Testis (tissue), 3 donors: ENCODE measurements around the gene PLA2G3. TPM values are rescaled to one million over a fixed set of nuclear protein-coding genes. Genes with fewer than 3 reads are reported as not detected.

Experiments
- DNase-seq: peaks from one replicate; pipeline ENCODE4 v3.0.0-alpha.2; 2019
- H3K27ac ChIP-seq, 2 donors: fragments of 200-600 bp; sonication (generic); one replicate each; pipeline ENCODE4 v1.5.1; 2019
- H3K27me3 ChIP-seq: fragments of 200-600 bp; sonication (generic); one replicate; pipeline ENCODE4 v1.5.1; 2019
- H3K36me3 ChIP-seq: fragments of 200-600 bp; sonication (generic); one replicate; pipeline ENCODE4 v1.5.1; 2017; ENCODE audit warnings: low read depth; ENCODE audit errors: missing control alignments
- H3K4me1 ChIP-seq: fragments of 200-600 bp; sonication (generic); one replicate; pipeline ENCODE4 v1.5.1; 2019
- H3K4me3 ChIP-seq, 2 donors: fragments of 200-600 bp; sonication (generic); one replicate each; pipeline ENCODE4 v1.5.1; 2017 to 2019
- H3K9me3 ChIP-seq: fragments of 200-600 bp; sonication (generic); one replicate; pipeline ENCODE4 v1.5.1; 2017
- CTCF ChIP-seq, 3 experiments: fragments of 450-650 bp in 2 of 3; fragments of 200-600 bp in 1 of 3; sonication (generic) in 1 of 3; IDR thresholded peaks; one replicate each; pipeline ENCODE4 v1.5.1; 2016 to 2019; ENCODE audit warnings: antibody characterized with exemption in 3 of 3, mild to moderate bottlenecking in 2 of 3, moderate library complexity in 1 of 3
- POLR2A ChIP-seq: fragments of 450-650 bp; IDR thresholded peaks from one replicate; pipeline ENCODE4 v1.6.1; 2017; ENCODE audit warnings: antibody characterized with exemption, mild to moderate bottlenecking, moderate library complexity
- WGBS, 2 donors: methylation state at CpG; one replicate each; pipeline ENCODE4 v1.1.5; 2018; 5-methylcytosine and 5-hydroxymethylcytosine counted together
- intact Hi-C: fragments of 100-400 bp; cut with DNase I; formaldehyde crosslinking; loops from one replicate; pipeline ENCODE4 v1.15.1; 2023; ENCODE audit warnings: low total_unique reads
- polyA plus RNA-seq: library from polyadenylated mRNA; stranded (reverse); fragments of 350-450 nt; fragmentation: Illumina TruSeq; extraction: RNeasy Lipid Tissue Mini Kit (QIAGEN cat#74804); gene quantifications from one replicate; pipeline ENCODE4 v1.2.3, GENCODE V29; 2014; ENCODE audit warnings: low read depth, low replicate concordance; ENCODE audit not compliant: insufficient read depth
- total RNA-seq, 2 donors: library from RNA; depleted of rRNA; stranded (reverse); fragments of >200 nt; gene quantifications; one replicate each; pipeline ENCODE4 v1.2.3, GENCODE V29; 2016

The PLA2G3 gene
- total and polyA plus RNA-seq, 3 donors from 2014 or later, result 0.44 to 0.68 (median 0.55) TPM

GRCh38 chr22:31126869-31127175, 13.5 kb downstream of the PLA2G3 start:
- H3K27ac ChIP-seq, result no peak overlapping the region
- TF ChIP-seq CTCF (IDR thresholded peaks at IDR 0.05) (no peak), POLR2A (no peak)
- WGBS, 2 donors, result 92 to 93% methylated on average over 9 to 13 of the region's 13 CpGs
- no peaks in the 10 kb centered on the region for H3K27me3 ChIP-seq
- intact Hi-C loops, result no loop called here
- DNase-seq, result no peak
- H3K9me3 ChIP-seq, result no peaks in the 10 kb centered on the region
- no peaks in the 10 kb centered on the region for H3K36me3 ChIP-seq
- peaks cover 7% of the 10 kb centered on the region for H3K4me1 ChIP-seq
- H3K4me3 ChIP-seq, result no peak overlapping the region

- 91 to 100% methylated on average over 1 to 22 of the region's 22 CpGs for WGBS, 2 donors
- H3K9me3 ChIP-seq, result no peaks in the 10 kb centered on the region
- H3K4me1 ChIP-seq, result peaks cover 7% of the 10 kb centered on the region
- no peaks in the 10 kb centered on the region for H3K36me3 ChIP-seq
- no peak overlapping the region for H3K27ac ChIP-seq
- H3K4me3 ChIP-seq, result no peak overlapping the region
- no peaks in the 10 kb centered on the region for H3K27me3 ChIP-seq
- DNase-seq, result no peak
- TF ChIP-seq POLR2A (no peak), CTCF (IDR thresholded peaks at IDR 0.05) (no peak)
- intact Hi-C loops, result no loop called here
Measured at GRCh38 chr22:31126128-31126868, 14.0 kb downstream of the PLA2G3 start.

GRCh38 chr22:31125521-31126117, 14.7 kb downstream of the PLA2G3 start:
- TF ChIP-seq POLR2A (no peak), CTCF (IDR thresholded peaks at IDR 0.05) (no peak)
- 85 to 93% methylated on average over 12 of the region's 12 CpGs for WGBS, 2 donors
- Histone ChIP-seq H3K9me3 (no peaks in the 10 kb centered on the region), H3K27ac (no peak overlapping the region), H3K4me3 (no peak overlapping the region), H3K36me3 (no peaks in the 10 kb centered on the region), H3K27me3 (no peaks in the 10 kb centered on the region), H3K4me1 (peaks cover 7% of the 10 kb centered on the region)
- no peak for DNase-seq
- intact Hi-C loops, result no loop called here

- TF ChIP-seq POLR2A (no peak), CTCF (IDR thresholded peaks at IDR 0.05) (no peak)
- DNase-seq, result no peak
- H3K4me3 ChIP-seq, result no peak overlapping the region
- H3K36me3 ChIP-seq, result no peaks in the 10 kb centered on the region
- no peaks in the 10 kb centered on the region for H3K9me3 ChIP-seq
- H3K27me3 ChIP-seq, result no peaks in the 10 kb centered on the region
- H3K4me1 ChIP-seq, result peaks cover 7% of the 10 kb centered on the region
- intact Hi-C loops, result no loop called here
- no peak overlapping the region for H3K27ac ChIP-seq
- 79 to 89% methylated on average over 9 to 13 of the region's 14 CpGs for WGBS, 2 donors
Measured at GRCh38 chr22:31124811-31125465, 15.4 kb downstream of the PLA2G3 start.
